HG02763 (cell line): ENCODE results near the gene ERGIC1.
"Not testable (repeated sequence)": the region's sequence is repeated elsewhere in the genome, so short reads cannot be mapped to it uniquely, and the experiment has no call there.

Experiments used
- ATAC-seq: cut with Tn5 transposase; IDR thresholded peaks from one replicate; pipeline ENCODE4 v1.9.1; 2021; ENCODE audit warnings: mild to moderate bottlenecking, moderate library complexity; ENCODE audit not compliant: unreplicated experiment

The ERGIC1 gene

GRCh38 chr5:172877466-172878260 is 43.6 kb downstream of the ERGIC1 start:
- ATAC-seq: no peak

GRCh38 chr5:172878585-172878932 is 44.5 kb downstream of the ERGIC1 start:
- ATAC-seq: no peak

GRCh38 chr5:172878933-172879752 is 45.1 kb downstream of the ERGIC1 start:
- ATAC-seq: no peak

- ATAC-seq: peak; percentile 67
Observed at GRCh38 chr5:172881691-172882370, 47.8 kb downstream of the ERGIC1 start.

- no peak for ATAC-seq
Observed at GRCh38 chr5:172883066-172883465, 49.0 kb downstream of the ERGIC1 start.

GRCh38 chr5:172885597-172886340 is 51.7 kb downstream of the ERGIC1 start:
- ATAC-seq: no peak

GRCh38 chr5:172886476-172886875 is 52.4 kb downstream of the ERGIC1 start:
- no peak for ATAC-seq

GRCh38 chr5:172886974-172887501 is 53.0 kb downstream of the ERGIC1 start:
- no peak for ATAC-seq

- no peak for ATAC-seq
Observed at GRCh38 chr5:172887692-172888091, 53.6 kb downstream of the ERGIC1 start.

- no peak for ATAC-seq
Observed at GRCh38 chr5:172890659-172891058, 56.6 kb downstream of the ERGIC1 start.

GRCh38 chr5:172891716-172892421 is 57.8 kb downstream of the ERGIC1 start:
- no peak for ATAC-seq

GRCh38 chr5:172892713-172893112 is 58.7 kb downstream of the ERGIC1 start:
- ATAC-seq: no peak

- no peak for ATAC-seq
Observed at GRCh38 chr5:172894767-172895388, 60.8 kb downstream of the ERGIC1 start.

- no peak for ATAC-seq
Observed at GRCh38 chr5:172895549-172895948, 61.5 kb downstream of the ERGIC1 start.

- no peak for ATAC-seq
Observed at GRCh38 chr5:172896465-172896864, 62.4 kb downstream of the ERGIC1 start.

GRCh38 chr5:172897067-172897466 is 63.0 kb downstream of the ERGIC1 start:
- not testable (repeated sequence) for ATAC-seq

- ATAC-seq: no peak
Observed at GRCh38 chr5:172897481-172898217, 63.6 kb downstream of the ERGIC1 start.

GRCh38 chr5:172898218-172898842 is 64.3 kb downstream of the ERGIC1 start:
- ATAC-seq: no peak
